ENCODE data around the gene LCE3A.

GRCh38 chr1:152643945-152644344, 21.0 kb upstream of the LCE3A start:
- TF ChIP-seq CTCF (IDR thresholded peaks at IDR 0.05; ENCODE audit: poor library complexity) (no peak), EZH2phosphoT487 (IDR thresholded peaks at IDR 0.05; ENCODE audit: low read depth, severe bottlenecking, unreplicated experiment) (no peak)

All from hepatocyte (in vitro differentiated cells).